ENCODE data around the gene ZNF23. TPM values are rescaled to one million over a fixed set of nuclear protein-coding genes. Genes with fewer than 3 reads are reported as not detected.
"Not testable (repeated sequence)": the region's sequence is repeated elsewhere in the genome, so short reads cannot be mapped to it uniquely, and the experiment has no call there.

Gene ZNF23
- total and polyA plus RNA-seq, 4 donors = 1.5 to 6.1 (median 3.1) TPM

GRCh38 chr16:71504901-71505300 is 42.9 kb upstream of the ZNF23 start:
- Histone ChIP-seq H3K4me1 (ENCODE audit: control insufficient read depth in 4 of 4, insufficient read depth in 4 of 4, low read length in 3 of 4) (peaks cover 0 to 2% (median 0%) of the 10 kb centered on the region in 4 donors), H3K36me3 (ENCODE audit: control insufficient read depth in 4 of 4, insufficient read depth in 3 of 4, low read depth in 1 of 4, low read length in 3 of 4) (no peaks in the 10 kb centered on the region), H3K4me3 (ENCODE audit: low read depth in 1 of 3, low read length in 3 of 3) (no peak overlapping the region), H3K9ac (ENCODE audit: low read depth in 1 of 2, low read length in 2 of 2) (no peak overlapping the region), H3K9me3 (ENCODE audit: control insufficient read depth in 4 of 4, low read length in 3 of 4) (no peaks in the 10 kb centered on the region), H3K27ac (ENCODE audit: low read depth in 1 of 2, low read length in 2 of 2) (no peak overlapping the region), H3K27me3 (ENCODE audit: control insufficient read depth in 4 of 4, insufficient read depth in 4 of 4, low read length in 3 of 4) (no peaks in the 10 kb centered on the region)
- no peak for TF ChIP-seq HNF4G (IDR thresholded peaks at IDR 0.05)
- no peak for TF ChIP-seq RAD21 (IDR thresholded peaks at IDR 0.05)
- no peak for TF ChIP-seq ATF3 (IDR thresholded peaks at IDR 0.05)
- no peak for TF ChIP-seq JUND (IDR thresholded peaks at IDR 0.05)
- no peak for TF ChIP-seq NR2F2 (IDR thresholded peaks at IDR 0.05)
- TF ChIP-seq HNF4A (conservative IDR thresholded peaks at IDR 0.05) = no peak
- no peak for TF ChIP-seq FOXA1 (IDR thresholded peaks at IDR 0.05)
- no peak for TF ChIP-seq EGR1 (IDR thresholded peaks at IDR 0.05; ENCODE audit: low read depth in 2 of 2)
- TF ChIP-seq MAX (IDR thresholded peaks at IDR 0.05) = no peak
- TF ChIP-seq REST (IDR thresholded peaks at IDR 0.05) = no peak
- TF ChIP-seq YY1 (IDR thresholded peaks at IDR 0.05) = no peak
- no peak for TF ChIP-seq TAF1 (conservative IDR thresholded peaks at IDR 0.05)
- TF ChIP-seq FOXA2 (IDR thresholded peaks at IDR 0.05) = no peak
- TF ChIP-seq RXRA (IDR thresholded peaks at IDR 0.05) = no peak
- no peak for TF ChIP-seq SP1 (IDR thresholded peaks at IDR 0.05)
- TF ChIP-seq, protein P1, sequence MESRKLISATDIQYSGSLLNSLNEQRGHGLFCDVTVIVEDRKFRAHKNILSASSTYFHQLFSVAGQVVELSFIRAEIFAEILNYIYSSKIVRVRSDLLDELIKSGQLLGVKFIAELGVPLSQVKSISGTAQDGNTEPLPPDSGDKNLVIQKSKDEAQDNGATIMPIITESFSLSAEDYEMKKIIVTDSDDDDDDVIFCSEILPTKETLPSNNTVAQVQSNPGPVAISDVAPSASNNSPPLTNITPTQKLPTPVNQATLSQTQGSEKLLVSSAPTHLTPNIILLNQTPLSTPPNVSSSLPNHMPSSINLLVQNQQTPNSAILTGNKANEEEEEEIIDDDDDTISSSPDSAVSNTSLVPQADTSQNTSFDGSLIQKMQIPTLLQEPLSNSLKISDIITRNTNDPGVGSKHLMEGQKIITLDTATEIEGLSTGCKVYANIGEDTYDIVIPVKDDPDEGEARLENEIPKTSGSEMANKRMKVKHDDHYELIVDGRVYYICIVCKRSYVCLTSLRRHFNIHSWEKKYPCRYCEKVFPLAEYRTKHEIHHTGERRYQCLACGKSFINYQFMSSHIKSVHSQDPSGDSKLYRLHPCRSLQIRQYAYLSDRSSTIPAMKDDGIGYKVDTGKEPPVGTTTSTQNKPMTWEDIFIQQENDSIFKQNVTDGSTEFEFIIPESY (IDR thresholded peaks at IDR 0.05) = no peak
- no peak for DNase-seq (ENCODE audit: low spot score)
- WGBS = 64% methylated on average over 5 of the region's 5 CpGs

DNA sequence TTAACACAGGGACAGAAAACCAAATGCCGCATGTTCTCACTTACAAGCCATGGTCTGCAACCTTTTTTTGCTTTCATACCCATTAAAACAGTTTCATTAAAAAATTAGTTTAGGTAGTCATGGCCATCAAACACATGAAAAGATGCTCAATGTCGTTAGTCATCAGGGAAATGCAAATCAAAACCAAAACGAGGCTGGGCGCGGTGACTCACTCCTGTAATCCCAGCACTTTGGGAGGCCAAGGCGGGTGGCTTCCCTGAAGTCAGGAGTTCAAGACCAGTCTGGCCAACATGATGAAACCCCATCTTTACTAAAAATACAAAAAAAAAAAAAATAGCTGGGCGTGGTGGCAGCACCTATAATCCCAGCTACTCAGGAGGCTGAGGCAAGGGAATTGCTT is 42.0 kb upstream of the ZNF23 start:
- H3K9ac ChIP-seq (ENCODE audit: low read depth in 1 of 2, low read length in 2 of 2); H3K27ac ChIP-seq (ENCODE audit: low read depth in 1 of 2, low read length in 2 of 2); H3K4me3 ChIP-seq (ENCODE audit: low read depth in 1 of 3, low read length in 3 of 3); H3K4me1 ChIP-seq (ENCODE audit: control insufficient read depth in 4 of 4, insufficient read depth in 4 of 4, low read length in 3 of 4); H3K36me3 ChIP-seq (ENCODE audit: control insufficient read depth in 4 of 4, insufficient read depth in 3 of 4, low read depth in 1 of 4, low read length in 3 of 4); H3K27me3 ChIP-seq (ENCODE audit: control insufficient read depth in 4 of 4, insufficient read depth in 4 of 4, low read length in 3 of 4); DNase-seq (ENCODE audit: low spot score); H3K9me3 ChIP-seq (ENCODE audit: control insufficient read depth in 4 of 4, low read length in 3 of 4): not testable (repeated sequence)
- 87% methylated on average over 7 of the region's 7 CpGs for WGBS
